HG03280 (cell line): ENCODE data around the gene MED22.
A peak's percentile ranks its signal among the peaks of the same experiment; 100 is the strongest.
"Not testable (repeated sequence)": the region's sequence is repeated elsewhere in the genome, so short reads cannot be mapped to it uniquely, and the experiment has no call there.

Experiments
- ATAC-seq: cut with Tn5 transposase; IDR thresholded peaks from one replicate; pipeline ENCODE4 v1.9.1; 2021; ENCODE audit warnings: mild to moderate bottlenecking, moderate library complexity; ENCODE audit not compliant: unreplicated experiment

Gene MED22

GRCh38 chr9:133339641-133340040 lies 8.3 kb downstream of the MED22 start:
- no peak for ATAC-seq

GRCh38 chr9:133335924-133336811 lies 11.8 kb downstream of the MED22 start, which contains the start of gene SURF6:
TSS of gene SURF6 (minus strand) at chr9:133336188. CDS start at chr9:133336132, 56 bp downstream.
- peak; percentile 80 for ATAC-seq

- not testable (repeated sequence) for ATAC-seq
Observed at GRCh38 chr9:133334888-133335287, 13.0 kb downstream of the MED22 start.

- no peak for ATAC-seq
Observed at GRCh38 chr9:133334161-133334560, 13.8 kb downstream of the MED22 start.

DNA sequence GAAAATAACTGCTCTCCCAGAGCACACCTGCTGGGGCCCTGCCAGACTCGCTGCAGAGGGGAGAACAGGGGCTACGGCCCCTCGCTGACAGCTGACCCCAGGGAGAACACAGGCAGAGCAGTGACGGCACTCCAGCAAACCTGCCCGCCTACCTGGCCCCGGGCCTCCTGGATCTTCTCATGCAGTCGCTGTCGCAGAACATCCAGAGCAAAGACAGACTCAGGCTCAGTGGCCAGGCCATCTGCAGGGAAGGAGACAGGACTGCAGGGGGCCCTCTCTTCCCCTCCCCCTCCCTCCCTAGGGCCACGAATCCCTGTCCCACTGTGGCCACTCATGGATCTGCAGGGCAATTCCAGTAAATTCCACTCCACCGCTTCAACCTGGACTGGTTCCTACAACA lies 14.4 kb downstream of the MED22 start:
- ATAC-seq: no peak

DNA sequence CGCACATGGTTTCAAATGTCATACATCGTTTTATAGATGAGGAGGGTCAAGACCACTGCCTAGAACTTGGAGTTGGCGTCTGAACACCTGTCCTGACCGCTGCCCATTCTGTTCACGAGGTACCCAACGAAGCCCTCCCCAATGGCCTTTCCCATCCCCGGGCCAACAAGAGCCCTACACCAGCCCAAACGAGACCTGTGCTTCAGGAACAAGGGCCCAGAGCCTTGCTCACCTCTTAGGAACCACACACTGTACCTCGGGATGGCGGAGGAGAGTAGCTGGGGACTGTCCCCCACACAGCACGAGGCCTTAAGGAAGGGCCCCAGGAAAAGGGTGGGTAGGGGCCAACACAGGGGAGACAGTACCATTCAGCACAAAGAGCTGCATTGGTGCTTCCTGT lies 14.9 kb downstream of the MED22 start:
- ATAC-seq: no peak

DNA sequence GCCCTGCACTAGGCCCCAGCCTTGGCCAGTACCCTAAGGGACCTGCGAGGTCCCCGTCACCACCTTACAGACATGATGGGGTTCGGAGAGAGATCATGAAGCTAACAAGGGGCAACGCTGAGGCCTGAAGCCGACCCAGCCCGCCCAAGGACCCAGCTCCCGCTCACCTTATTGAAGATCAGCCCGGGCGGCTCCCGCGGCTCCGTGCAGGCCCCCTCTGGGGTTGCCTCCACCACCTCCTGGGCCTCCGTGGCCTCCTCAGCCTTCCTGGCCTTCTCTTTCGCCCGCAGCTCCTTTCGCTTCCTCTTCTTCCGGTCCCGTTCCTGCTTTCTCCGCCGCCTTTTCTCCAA lies 15.6 kb downstream of the MED22 start:
- no peak for ATAC-seq

- no peak for ATAC-seq
Observed at GRCh38 chr9:133331641-133332380, 16.1 kb downstream of the MED22 start.

GRCh38 chr9:133331221-133331620 lies 16.7 kb downstream of the MED22 start:
- no peak for ATAC-seq

GRCh38 chr9:133329306-133330156 lies 18.4 kb downstream of the MED22 start:
- not testable (repeated sequence) for ATAC-seq

DNA sequence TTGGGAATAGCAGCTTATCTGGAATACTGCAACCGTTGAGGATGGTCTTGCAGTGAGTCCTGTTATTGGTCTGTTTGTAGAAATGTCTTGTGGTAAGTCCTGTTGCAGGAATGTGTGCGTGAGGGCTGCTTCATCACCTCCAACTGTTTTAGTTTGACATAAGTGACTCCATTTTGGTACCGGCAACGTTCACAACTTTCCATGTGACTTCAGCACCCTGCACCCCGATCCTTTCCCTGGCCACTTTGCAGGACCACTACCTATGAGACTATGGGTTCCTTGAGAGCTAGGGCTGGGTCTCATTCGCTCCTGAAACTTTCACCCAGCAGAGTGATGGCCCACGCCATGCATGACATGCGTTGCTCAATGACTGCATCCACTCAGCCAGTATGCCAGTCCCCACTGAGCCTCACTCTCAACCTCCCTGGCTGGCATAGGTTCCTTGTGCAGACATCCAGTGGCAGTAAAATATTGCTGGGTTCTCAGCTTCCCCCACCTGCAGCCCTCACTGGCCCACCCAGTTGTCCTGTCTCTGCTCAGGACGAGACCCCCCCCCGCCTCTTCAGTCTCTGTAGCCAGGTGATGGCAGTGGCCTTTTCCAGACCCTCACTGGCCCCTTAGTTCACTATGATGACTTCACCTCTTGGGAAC lies 20.0 kb downstream of the MED22 start:
- no peak for ATAC-seq

DNA sequence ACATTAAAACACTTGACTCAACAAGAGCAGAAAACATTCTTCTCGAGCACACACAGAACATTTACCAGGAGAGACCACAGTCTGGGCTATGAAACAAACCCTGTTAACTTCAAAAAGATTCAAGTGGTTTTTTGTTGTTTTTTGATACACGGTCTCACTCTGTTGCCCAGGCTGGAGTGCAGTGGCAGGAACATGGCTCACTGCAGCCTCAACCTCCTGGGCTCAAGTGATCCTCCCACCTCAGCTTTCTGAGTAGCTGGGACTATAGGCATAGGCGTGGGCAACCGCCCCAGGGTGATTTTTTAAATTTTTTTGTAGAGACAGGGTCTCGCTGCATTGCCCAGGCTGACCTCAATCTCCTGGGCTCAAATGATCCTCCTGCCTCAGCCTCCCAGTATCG lies 20.9 kb downstream of the MED22 start:
- not testable (repeated sequence) for ATAC-seq

- no peak for ATAC-seq
Observed at GRCh38 chr9:133323991-133324703, 23.8 kb downstream of the MED22 start.

- no peak for ATAC-seq
Observed at GRCh38 chr9:133323211-133323610, 24.7 kb downstream of the MED22 start.

DNA sequence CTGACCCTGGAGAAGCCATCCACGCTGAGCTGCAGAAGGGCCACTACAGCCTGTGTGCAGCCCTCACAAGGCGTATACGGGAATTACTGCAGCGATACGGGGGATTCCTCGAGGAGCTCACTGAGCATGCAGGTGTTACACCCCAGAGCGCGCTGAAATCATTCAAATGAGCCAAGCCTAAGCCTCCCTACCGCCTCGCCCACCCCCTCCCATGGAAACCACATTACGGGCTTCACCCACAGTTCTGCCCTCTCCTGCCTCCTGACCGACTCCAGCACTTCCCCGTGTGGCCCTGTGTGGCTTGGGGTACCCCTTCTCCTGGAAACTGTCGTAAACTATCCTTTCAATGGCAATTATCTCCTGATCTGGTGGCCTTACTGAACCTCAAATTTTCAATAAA lies 25.2 kb downstream of the MED22 start:
- ATAC-seq: no peak

DNA sequence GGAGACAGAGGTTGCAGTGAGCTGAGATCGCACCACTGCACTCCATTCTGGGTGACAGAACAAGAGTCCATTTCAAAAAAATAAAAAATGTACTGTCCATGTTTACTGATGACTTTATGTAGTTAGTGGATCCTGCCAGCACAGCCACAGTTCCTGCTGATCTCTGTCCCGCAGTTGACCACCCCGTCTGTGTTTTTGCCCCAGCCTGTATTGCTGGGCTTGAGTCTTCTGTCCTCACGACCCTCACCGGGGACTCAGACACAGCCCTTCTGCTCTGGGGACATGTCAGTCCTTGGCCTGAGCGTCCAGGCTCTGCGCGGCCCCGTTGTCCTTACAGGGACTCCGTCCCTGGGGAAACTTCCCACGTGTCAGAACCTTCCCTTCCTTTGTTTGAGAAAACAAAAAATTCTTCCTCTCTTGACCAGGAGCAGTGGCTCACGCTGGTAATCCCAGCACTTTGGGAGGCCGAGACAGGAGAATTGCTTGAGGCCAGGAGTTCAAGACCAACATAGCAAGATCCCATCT lies 26.5 kb downstream of the MED22 start:
- ATAC-seq: no peak

- ATAC-seq: no peak
Observed at GRCh38 chr9:133320421-133320881, 27.5 kb downstream of the MED22 start.

GRCh38 chr9:133317551-133317950 lies 30.4 kb downstream of the MED22 start:
- not testable (repeated sequence) for ATAC-seq

DNA sequence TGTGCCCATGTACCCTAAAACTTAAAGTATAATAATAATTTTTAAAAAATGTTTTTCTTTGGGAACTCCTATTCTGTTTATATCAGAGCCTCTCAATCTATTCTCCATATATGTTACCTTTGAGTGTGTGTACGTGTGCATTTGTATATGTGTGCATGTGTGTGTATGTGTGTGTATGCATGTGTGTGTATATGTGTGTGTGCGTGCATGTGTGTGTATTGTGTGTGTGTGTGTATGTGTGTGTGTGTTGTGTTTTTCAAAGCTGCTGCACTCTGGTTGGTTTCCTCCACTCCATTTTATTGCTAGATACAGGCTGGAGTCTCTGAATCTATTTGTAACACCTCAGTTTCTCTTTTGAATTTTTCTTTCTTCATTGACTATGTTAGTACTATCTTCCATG lies 31.9 kb downstream of the MED22 start:
- ATAC-seq: no peak

- ATAC-seq: no peak
Observed at GRCh38 chr9:133309608-133310007, 38.3 kb downstream of the MED22 start.
